ENCODE results near the gene ANKRD55.
"Not testable (repeated sequence)": the region's sequence is repeated elsewhere in the genome, so short reads cannot be mapped to it uniquely, and the experiment has no call there.

Gene ANKRD55

GRCh38 chr5:56088967-56089829 is 143.9 kb downstream of the ANKRD55 start:
- no peak overlapping the region for H3K4me3 ChIP-seq (ENCODE audit: low read depth, low read length)
- no peak for TF ChIP-seq CTCF (IDR thresholded peaks at IDR 0.05; ENCODE audit: low read depth, low read length, missing control alignments)
- no peak for DNase-seq (ENCODE audit: low read depth)

GRCh38 chr5:56088431-56088949 is 144.6 kb downstream of the ANKRD55 start:
- TF ChIP-seq CTCF (IDR thresholded peaks at IDR 0.05; ENCODE audit: low read depth, low read length, missing control alignments): no peak
- DNase-seq (ENCODE audit: low read depth): no peak

GRCh38 chr5:56085193-56085592 is 147.9 kb downstream of the ANKRD55 start:
- no peak overlapping the region for H3K4me3 ChIP-seq (ENCODE audit: low read depth, low read length)
- no peak for DNase-seq (ENCODE audit: low read depth)
- TF ChIP-seq CTCF (IDR thresholded peaks at IDR 0.05; ENCODE audit: low read depth, low read length, missing control alignments): no peak

More at GRCh38 chr5:56088431-56088949, 144.6 kb downstream of the ANKRD55 start:
- H3K4me3 ChIP-seq (ENCODE audit: low read depth, low read length): no peak overlapping the region

- no peak for TF ChIP-seq CTCF (IDR thresholded peaks at IDR 0.05; ENCODE audit: low read depth, low read length, missing control alignments)
- H3K4me3 ChIP-seq (ENCODE audit: low read depth, low read length): no peak overlapping the region
- DNase-seq (ENCODE audit: low read depth): no peak
Observed at GRCh38 chr5:56083286-56083854, 149.8 kb downstream of the ANKRD55 start.

GRCh38 chr5:56081053-56081642 is 152.0 kb downstream of the ANKRD55 start:
- not testable (repeated sequence) for H3K4me3 ChIP-seq (ENCODE audit: low read depth, low read length); DNase-seq (ENCODE audit: low read depth)

GRCh38 chr5:56080375-56081052 is 152.6 kb downstream of the ANKRD55 start:
- no peak for TF ChIP-seq CTCF (IDR thresholded peaks at IDR 0.05; ENCODE audit: low read depth, low read length, missing control alignments)
- DNase-seq (ENCODE audit: low read depth): no peak
- H3K4me3 ChIP-seq (ENCODE audit: low read depth, low read length): no peak overlapping the region

- DNase-seq (ENCODE audit: low read depth); H3K4me3 ChIP-seq (ENCODE audit: low read depth, low read length): not testable (repeated sequence)
Observed at GRCh38 chr5:56079157-56079500, 154.0 kb downstream of the ANKRD55 start.
